NK-92 (cell line): ENCODE results near the gene RAB26.
A peak's percentile ranks its signal among the peaks of the same experiment; 100 is the strongest.

Experiments
- DNase-seq: peaks from one replicate; lab custom pipeline; 2025; ENCODE audit not compliant: unreplicated experiment; lab: John Stamatoyannopoulos, UW

Gene RAB26

GRCh38 chr16:2142942-2143877, 5.2 kb upstream of the RAB26 start:
- no peak for DNase-seq

GRCh38 chr16:2143878-2144485, 4.4 kb upstream of the RAB26 start:
- DNase-seq: no peak

GRCh38 chr16:2145843-2146242, 2.6 kb upstream of the RAB26 start:
- no peak for DNase-seq

GRCh38 chr16:2147378-2147777, 1.0 kb upstream of the RAB26 start:
- DNase-seq: no peak

GRCh38 chr16:2148714-2149629, 547 bp downstream of the RAB26 start:
- DNase-seq: no peak

GRCh38 chr16:2149630-2150417, 1.4 kb downstream of the RAB26 start:
- DNase-seq: no peak

- no peak for DNase-seq
Measured at GRCh38 chr16:2150418-2151187, 2.2 kb downstream of the RAB26 start.

- no peak for DNase-seq
Measured at GRCh38 chr16:2151188-2152091, 3.0 kb downstream of the RAB26 start.

- no peak for DNase-seq
Measured at GRCh38 chr16:2152695-2153506, 4.5 kb downstream of the RAB26 start.

- DNase-seq: no peak
Measured at GRCh38 chr16:2154533-2155090, 6.2 kb downstream of the RAB26 start.

GRCh38 chr16:2155091-2155950, 6.9 kb downstream of the RAB26 start, which contains the start of gene TRAF7:
TSS of gene TRAF7 (plus strand) at chr16:2155782. CDS start at chr16:2163921, 8,139 bp downstream.
- peak; percentile 95 for DNase-seq

GRCh38 chr16:2155977-2156848, 7.8 kb downstream of the RAB26 start:
- no peak for DNase-seq

GRCh38 chr16:2156849-2157224, 8.4 kb downstream of the RAB26 start:
- DNase-seq: no peak

- DNase-seq: no peak
Measured at GRCh38 chr16:2157480-2158261, 9.2 kb downstream of the RAB26 start.

- DNase-seq: no peak
Measured at GRCh38 chr16:2158262-2158638, 9.8 kb downstream of the RAB26 start.
